ENCODE measurements around the gene MYL10.

The MYL10 gene

DNA sequence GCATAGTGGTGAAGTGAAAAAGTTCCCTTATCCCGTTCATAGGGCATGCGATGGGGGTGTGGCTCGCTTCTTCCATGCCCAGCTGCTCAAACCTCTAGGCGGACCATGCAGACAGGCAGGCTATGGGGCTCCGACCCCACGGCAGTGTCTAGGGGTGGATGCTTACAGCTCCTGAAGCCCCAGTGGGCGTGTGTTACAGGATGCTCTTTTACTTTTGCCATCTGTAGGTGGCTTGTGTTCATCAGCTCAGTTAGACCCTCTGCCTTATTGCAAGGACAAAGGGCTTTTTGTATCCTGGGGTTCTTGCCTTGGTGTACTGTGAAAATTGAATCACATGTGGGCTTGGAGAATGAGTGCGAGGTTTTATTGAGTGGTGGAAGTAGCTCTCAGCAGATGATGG is at the start of gene MYL10:
Gene MYL10, minus strand, starts transcription at position 126 of the 400 bp plus-strand sequence. CDS start 178 bp downstream, outside the sequence.
- DNase-seq: no peak

DNA sequence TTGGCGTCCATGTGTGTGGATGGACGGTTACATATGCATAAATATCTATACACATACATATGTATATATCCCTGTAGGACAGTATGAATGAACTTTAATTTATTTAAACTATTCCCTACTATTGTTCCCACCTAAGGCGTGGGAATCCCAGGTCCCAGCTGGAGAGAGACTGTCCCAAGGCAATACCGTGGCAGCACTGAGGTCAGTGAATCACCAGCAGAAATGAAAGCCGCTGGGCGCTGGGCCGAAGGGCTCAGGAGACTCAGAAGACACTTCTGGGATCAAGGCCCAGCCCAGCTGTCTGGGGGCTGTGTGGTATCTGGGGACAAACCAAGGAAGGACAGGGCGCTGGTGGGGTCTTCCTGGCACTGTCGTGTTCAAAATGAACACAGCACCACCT is 49.6 kb upstream of the MYL10 start:
- no peak for DNase-seq

DNA sequence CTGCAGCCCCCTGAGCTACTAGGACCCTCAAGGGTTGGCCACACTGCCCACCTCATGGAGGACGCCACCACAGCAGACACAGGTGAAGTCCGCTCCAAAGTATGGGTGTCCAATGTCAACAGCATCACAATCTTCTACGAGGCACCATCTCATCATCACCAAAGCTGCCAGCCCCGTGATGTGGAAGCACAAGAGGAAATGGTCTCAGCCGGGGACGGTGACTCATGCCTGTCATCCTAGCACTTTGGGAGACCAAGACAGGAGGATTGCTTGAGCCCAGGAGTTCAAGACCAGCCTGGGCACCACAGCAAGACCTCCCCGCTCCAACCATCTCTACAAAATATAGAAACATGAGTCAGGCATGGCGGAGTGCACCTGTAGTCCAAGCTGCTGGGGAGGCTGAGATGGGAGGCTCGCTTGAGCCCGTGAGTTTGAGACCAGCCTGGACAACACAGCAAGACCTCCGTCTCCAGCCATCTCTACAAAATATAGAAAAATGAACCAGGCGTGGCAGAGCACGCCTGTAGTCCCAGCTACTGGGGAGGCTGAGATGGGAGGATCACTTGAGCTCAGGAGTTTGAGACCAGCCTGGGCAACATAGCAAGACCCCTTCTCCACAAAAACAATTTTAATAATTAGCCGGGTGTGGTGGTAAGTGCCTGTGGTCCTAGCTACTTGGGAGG is 48.8 kb upstream of the MYL10 start:
- no peak for DNase-seq

DNA sequence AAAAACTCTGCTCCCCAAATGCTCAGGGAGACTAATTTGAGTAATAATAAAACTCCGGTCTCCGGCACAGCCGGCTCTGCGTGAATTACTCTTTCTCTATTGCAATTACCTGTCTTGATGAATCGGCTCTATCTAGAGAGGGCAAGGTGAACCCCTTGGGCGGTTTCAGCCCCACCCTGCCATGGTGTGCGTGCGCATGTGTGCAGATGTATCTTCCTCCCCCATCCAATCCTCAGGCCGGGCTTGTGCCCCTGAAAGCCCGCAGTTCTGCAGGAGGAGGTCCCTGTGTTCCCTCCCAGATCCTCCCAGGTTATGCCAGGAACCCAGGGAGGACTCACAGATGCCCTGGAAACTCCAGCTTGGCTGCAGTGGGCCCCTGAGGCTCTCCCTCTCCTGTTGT is 48.3 kb upstream of the MYL10 start:
- DNase-seq: no peak

DNA sequence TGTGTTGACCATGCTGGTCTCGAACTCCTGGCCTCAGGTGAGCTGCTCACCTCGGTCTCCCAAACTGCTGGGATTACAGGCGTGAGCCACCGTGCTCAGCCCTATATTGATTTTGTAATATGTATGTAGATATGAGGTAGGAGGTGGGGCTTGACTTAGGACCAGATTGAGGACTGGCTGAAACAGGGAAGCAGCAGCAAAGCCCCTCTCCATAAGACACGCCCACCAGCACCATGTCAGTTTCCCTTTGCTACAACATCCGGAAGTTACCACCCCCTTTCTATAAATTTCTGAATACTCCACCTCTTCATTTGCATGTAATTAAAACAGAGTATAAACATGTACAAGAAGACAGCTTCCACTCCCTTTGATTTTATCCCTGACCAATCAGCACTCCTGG is 47.9 kb upstream of the MYL10 start:
- no peak for DNase-seq

DNA sequence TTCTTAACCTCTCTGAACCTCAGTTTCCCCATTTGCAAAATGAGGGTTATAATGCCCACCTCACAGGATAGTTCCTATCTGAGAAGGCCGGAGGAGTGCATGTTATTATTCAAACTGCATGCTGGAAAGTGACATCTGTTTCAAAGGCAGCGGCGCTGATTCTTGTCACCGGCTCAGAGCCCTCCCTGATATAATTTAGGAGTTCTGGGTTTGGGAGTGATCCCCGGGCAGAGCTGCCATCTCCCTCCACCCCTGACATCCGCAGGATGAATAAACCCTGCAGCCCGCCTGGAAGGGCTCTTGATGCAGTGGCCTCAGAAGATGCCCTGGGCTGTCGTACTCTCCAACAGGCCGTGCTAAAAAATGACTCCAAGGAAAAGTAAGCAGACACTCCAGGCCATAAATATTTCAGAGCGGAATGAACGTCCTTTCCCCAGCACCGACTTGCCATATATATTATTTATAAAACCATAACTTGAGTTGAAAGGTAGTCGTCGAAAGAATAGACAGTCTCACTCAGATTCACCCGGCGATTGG is 47.0 kb upstream of the MYL10 start:
- DNase-seq: no peak

DNA sequence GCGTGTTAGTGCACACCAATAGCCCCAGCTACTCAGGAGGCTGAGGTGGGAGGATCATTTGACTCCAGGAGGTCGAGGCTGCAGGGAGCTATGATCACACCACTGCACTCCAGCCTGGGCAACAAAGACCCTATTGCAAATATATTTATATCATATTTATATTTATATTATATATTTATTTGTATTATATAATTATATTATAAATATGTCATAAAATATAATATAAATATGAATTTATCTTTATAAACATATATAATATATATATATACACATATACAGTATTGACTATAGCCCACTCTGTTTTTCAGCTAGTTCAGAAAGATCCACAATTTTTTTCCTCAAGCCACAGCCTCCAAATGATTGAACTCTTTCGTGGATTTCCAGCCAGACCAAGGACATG is 45.3 kb upstream of the MYL10 start:
- no peak for DNase-seq

DNA sequence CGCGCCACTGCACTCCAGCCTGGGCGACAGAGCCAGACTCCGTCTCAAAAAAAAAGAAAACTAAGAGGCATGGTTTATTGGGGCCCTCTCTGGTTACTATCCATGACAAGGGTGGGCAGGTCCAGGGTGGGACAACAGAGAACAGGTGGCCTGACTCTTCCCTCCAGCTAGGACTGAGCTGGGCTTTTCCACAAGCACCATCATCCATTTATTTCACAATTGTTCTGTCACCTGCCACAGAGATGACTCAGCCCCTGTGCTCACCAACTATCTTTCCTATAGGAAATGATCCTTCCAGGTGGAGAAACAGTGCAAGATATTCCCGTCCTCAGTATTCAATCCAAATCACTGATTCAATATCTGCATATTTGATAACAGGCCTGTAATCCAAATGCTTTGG is 44.9 kb upstream of the MYL10 start:
- DNase-seq: no peak

DNA sequence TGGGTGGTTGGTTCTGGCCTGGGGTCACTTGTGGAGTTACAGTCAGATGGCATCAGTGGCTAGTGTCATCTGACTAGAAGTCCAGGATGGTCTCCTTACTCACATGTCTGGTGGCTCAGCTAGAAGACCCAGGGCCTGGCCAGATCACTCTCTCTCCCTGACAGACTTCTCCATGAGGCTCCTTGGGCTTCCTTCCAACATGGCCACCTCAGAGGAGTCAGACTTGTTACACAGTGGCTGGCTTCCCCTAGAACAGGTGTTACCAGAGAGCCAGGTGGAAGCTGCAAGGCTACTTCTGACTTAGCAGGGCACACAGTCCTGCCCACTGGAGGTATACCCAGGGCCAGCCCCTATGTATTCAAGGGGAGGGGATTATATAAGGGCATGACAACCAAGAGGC is 44.2 kb upstream of the MYL10 start:
- DNase-seq: no peak

DNA sequence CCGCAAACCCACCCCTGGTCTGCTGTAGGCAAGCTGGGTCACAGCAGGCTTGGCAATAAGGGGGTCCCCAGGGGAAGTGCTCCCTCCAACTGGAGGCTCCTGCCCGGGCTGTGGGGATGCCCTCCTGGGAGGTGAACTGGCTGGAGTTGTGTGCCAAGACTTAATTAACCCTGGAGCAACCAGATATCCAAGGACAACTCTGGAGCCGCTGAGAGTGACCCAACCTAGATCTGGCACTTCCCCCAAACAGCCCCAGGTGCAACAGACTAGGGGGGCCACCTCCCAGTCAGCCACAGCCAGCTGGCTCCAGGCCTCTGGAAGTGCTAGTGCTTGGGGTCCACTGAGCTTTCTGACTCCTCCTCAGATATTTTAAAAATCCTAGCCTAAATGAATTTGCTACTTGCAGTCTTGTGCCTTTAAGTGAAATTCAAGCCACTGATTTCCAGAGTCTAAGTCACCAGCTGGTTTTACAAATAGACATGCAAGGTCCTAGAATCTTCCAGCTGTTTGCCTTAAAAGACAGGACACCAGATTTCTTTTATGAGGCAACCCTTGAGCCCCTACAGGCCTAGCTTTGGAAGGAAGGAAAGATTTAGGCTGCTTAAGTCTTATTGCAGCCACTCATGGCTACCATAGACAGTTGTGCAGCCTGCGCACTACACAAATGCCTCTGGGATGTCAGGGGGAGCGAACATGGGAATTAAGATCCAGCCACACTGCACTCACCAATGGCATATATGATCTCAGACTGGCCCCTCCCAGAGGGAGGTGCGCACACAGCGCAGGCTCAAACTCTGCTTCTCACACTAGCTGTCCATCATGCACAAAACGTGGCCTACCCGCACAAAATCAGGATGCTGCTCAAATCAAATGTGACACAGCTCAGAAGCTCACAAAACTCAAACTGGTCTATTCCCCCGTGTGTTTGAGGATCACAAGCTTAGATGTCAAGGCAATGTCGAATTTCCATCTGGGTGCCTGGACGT is 42.6 kb upstream of the MYL10 start:
- no peak for DNase-seq

DNA sequence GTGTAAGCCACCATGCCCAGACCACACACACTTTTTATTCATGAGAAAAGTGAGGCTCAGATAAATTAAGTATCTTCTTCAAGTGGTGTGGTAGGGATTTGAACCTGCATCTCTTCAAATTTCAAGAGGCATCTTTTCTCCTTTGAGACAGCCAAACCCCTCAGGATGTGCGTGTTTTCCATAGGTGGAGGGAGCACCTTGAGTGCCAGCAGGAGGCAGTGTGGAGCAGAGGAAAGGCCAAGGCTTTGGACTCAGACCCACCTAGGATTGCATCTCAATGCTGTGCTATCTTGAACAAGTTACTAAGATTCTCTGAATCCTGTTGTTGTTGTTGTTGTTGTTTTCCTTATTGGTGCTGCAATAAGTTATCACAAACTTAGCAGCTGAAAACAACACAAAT is 40.2 kb upstream of the MYL10 start:
- DNase-seq: peak; percentile 7 to 21

DNA sequence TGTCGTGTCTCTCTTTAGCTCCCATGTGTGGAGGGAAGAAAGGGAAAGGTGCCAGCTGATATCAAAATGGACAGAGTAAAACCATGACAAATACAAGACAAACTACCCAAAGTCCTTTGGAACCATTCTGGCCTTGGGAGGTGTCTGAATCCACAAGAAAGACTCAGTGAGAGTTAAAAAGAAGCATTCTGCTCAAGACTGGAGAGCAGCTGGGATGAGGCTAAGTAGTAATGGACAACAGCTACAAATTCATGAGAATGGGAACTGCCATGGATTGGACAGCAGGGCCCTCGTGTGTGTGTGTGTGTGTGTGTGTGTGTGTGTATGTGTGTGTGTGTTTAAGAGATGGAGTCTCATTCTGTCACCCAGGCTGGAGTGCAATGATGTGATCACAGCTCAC is 39.6 kb upstream of the MYL10 start:
- no peak for DNase-seq

DNA sequence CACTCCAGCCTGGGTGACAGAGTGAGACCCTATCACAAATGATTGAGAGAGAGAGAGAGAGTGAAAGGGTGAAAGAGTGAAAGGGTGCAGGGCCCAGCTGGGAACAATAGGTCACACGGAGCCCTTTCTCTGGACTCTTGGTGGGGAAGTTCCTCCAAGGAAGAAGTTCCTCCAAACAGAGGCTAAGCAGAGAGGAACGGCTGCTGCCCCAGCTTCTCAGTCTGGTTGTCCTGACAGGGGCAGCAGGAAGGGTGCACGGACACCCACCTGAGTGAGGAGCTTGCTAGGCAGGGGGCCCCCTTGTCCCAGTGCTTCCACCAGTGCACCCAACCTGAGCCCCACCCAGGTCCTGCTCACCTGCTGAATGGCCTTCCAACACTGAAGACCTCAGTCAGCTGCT is 38.8 kb upstream of the MYL10 start:
- DNase-seq: no peak

DNA sequence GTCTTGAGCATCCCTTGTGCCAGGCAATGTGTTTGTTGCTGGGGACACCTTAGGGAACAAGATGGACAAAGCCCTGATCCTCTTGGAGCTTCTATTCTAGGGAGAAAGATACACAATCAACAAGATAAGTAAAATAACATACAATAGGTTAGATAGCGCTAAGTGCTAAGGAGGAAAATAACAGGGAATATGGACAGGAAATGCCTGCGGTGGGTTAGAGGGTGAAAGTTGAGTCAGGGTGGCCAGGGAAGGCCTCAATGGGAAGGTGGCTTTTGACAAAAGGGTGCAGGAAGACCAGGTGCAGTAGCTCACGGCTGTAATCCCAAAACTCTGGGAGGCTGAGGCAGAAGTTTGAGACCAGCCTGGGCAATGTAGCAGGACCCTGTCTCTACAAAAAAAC is 38.3 kb upstream of the MYL10 start:
- no peak for DNase-seq

DNA sequence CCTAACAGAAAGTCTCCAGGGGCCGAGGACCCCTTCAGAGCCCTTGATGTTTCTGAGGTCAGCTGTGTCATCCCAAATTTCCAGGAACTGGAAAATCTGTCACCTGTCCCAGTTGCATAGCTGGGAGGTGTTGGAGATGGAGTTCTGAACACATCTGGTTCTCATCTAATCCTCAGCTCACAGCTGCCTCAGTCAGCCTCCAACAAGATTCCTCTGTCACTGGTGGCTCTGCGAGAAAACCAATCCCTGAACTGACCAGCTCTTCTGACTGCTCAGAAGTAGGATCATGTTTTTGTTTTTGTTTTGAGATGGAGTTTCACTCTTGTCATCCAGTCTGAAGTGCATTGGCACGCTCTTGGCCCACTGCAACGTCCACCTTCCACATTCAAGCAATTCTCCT is 37.6 kb upstream of the MYL10 start:
- DNase-seq: no peak

DNA sequence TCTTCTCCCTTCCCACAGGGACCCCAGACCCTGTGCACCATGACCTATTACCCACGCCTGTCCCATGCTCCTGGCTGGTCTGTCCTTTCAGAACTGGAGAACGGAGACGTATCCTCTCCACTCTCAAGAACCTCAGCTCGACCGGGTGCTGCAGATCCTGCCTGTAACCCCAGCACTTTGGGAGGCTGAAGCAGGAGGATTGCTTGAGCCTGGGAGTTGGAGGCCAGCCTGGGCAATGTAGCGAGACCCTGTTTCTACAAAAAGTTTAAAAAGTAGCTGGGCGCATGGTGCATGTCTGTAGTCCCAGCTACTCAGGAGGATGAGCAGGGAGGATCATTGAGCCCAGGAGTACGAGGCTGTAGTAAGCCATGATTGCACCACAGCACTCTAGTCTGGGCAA is 37.2 kb upstream of the MYL10 start:
- no peak for DNase-seq

DNA sequence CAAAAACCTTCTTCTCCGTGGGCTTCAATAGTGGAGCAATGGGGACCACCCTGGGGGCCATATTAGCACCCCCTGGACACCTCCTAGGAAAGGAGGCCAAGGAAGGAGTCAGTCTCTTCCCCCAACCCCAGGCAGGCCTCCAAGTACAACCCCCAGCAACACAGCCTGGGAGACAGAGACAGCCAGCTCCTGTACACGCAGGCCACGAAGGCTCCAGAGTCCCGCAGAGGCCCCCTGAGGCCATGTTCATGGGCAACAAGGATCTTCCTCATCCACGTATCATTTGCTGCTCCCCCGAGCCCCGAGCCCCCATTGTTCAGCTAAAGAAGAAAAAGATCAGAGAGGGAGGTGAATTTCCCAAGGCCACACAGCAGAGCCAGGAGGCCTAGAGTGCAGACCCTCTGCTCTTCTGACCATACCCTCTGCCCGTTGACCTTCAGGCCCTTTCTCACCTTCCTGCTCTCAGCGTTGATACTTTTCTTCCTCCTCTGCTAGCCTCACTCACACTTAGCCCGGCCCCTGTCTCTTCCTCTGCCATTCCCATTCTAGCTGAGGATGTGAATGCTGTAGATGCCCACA is 35.9 kb upstream of the MYL10 start:
- no peak for DNase-seq

DNA sequence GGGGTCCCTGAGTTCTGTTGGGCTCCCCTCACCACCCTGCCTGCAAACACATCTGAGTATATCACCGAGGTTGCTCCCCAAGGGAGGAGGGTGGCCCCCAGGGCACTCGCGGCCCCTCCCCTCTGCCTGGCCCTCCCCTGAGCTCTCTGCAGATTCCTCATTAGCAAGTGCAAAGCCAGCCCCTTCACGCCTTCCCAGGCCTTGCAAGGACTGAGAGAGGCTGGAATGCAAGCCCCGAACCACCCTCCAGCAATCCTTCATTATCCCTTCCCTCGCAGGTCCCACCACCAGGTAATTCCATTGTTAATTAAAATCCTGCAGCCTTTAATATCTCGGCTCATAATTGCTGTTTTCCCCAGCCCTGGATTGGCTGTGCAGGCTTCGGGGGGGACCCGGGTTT is 35.3 kb upstream of the MYL10 start:
- no peak for DNase-seq

DNA sequence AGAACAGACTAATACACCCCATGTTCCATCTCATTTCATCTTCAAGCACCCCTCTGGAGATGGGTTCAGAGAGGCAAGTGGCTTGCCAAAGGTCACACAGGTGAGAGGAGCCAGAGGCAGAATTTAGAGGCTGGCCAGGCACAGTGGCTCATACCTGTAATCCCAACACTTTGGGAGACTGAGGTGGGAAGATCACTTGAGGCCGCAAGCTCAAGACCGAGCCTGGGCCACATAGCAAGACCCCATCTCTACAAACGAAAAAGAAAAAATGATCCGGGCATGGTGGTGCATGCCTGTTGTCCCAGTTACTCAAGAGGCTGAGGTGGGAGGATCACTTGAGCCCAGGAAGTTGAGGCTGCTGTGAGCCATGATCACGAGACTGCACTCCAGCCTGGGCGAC is 34.7 kb upstream of the MYL10 start:
- no peak for DNase-seq

DNA sequence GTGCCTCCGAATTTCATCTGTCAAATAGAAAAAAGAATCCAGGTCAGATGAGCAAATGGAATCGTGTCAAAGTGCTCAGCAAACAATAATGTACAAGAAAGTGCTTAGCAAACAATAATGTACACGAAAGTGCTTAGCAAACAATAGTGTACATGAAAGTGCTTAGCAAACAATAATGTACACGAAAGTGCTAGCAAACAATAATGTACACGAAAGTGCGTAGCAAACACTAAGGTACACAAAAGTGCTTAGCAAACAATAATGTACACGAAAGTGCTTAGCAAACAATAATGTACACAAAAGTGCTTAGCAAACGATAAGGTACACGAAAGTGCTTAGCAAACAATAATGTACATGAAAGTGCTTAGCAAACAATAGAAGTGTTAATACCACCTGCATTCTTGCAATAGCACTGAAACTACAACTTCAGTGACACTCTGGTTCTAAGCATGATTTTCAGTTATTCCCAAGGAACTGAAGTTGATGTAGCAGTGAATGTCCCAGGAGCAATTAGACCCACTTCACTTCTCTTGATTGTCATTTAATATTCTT is 33.4 kb upstream of the MYL10 start:
- DNase-seq: no peak

DNA sequence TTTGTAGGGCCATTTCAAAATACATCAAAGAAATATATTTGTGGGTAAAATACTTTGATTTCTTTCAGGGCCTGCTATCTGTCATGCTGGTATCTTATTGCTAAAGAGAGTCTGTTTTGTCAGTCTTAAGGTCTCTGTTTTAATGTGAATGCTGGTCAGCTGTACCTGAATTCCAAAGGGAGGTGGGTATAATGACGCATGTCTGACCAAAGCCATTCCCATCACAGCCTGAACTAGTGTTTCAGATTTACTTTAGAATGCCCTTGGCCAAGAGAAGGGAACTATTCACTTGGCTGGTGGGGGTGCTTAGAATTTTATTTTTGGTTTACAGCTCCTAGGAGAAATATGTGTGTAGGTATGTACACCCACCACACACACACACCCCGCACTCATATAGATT is 30.6 kb upstream of the MYL10 start:
- DNase-seq: no peak

DNA sequence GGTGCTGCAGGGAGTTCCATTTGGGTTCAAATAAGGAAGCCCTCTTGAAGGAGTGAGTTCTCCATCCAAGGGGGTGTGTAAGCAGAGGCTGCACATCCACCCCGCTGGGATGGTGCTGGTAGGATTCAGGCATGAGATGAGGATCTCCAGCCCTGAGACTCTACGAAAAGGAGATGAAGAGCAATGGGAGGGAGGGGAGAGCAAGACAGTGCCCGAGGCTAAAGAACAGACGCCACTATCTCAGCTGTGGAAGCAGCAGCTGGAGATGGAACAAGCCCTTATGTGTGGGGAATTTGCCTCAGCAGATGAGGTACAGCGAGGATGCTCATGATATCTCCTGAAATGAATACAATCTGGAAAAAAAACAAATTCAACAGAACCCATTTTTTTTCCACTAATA is 28.1 kb upstream of the MYL10 start:
- DNase-seq: no peak

DNA sequence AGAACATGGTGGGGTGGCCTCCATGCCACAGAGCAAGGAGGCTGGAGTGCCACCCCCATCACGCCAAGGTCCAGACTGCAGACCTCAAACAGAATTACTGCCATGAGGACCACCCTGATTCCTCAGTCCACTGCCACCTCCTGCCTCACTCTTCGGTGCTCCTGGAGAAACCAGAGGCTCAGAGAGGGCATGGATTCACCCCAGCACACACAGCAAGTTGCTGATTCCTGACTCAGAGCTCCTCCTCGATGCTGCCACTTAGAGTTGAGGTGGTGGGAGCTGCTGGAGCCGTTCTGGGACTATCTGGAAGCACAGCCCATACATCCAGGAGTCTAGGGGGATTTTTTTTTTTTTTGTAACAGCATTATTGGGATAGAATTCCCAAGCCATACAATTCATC is 22.0 kb upstream of the MYL10 start:
- DNase-seq: no peak

Data from activated CD4-positive, alpha-beta T cell treated with anti-CD3 and anti-CD28 coated beads, Interleukin-2, amount 50 U/mL, for 48 hours (primary cell).